Amygdala (tissue), 56 donors: ENCODE measurements around the gene RALGPS1.

ENCODE experiments used
- DNase-seq, 56 donors: peaks; one replicate each; lab custom pipeline; 2025; lab: John Stamatoyannopoulos, UW

Gene RALGPS1

DNA sequence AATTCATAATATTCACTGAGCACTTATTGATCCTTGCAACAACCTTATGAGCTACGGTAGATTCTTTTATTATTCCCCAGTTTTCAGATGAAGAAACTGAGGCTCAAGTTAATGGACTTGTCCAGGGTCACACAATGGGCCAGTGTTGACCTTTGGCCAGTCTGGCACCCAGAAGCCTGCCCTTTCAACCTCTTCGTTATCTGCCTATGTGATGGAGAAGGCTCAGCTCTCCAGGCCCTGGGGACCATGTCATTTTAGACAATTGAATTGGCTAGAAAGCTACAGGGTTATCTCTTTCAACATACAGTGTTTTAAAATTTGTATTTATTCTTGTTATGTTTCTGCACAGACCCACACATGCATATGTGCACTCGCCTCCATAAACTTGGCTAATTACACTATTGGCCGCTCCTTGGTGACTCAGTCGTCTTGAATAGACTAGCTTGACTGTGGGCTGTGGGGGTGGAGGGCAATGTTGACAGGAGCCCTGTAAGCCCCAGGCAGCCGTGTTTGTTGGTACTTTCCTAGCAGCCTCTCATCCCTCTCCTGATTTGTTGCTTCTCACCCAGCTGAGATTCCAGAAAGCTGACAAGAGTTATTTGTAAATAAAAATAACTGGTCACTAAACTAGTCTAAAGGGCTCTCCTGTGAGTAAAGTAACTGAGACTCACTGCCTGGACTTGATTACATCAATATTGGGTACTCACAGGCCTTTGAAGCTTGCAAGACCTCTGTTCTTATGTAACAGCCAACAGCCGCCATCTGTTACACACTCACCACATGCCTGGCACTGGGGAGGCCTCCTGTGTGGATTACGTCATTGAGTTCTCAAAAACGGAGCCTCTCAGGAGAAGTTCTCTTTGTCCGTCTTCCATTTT lies 216.3 kb downstream of the RALGPS1 start:
- peak in 43 of 56 donors; percentile 14 to 77 (median 46) for DNase-seq

DNA sequence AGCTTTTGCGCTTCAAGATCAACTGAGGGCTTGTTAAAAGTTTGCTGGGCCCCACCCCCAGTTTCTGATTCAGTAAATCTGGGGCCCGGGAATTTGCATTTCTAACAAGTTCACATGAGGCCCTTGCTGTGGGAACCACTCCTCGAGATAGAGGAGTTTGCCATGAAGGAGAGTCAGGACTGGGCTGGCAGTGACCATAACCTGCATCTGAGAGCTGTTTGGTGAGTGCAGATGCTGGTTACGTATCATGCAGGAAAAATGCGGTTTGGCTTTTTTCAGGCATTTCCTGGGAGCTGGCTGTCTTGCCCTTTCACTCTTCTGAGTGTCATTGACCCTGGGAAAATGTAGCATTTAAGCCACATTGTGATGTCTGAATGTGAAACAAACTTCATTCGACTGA lies 217.3 kb downstream of the RALGPS1 start:
- no peak for DNase-seq

DNA sequence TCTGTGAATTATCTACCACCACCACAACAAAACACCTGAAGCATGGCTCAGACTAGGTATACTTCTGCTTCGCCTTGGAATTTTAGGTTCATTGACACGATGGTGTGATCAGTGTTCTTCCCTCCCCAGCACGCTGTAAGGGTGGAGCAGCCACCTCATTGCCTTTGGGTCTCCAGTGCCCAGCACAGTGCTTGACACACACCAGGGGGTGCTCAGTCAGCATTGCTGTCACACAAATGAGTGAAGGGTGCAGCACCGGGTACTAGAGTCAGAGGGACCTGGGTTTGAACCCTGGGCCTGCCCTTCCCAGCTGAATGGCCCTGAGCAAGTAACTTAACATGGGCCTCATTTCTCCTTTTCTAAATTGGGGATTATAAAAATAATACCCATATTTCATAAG lies 217.8 kb downstream of the RALGPS1 start:
- DNase-seq = no peak

DNA sequence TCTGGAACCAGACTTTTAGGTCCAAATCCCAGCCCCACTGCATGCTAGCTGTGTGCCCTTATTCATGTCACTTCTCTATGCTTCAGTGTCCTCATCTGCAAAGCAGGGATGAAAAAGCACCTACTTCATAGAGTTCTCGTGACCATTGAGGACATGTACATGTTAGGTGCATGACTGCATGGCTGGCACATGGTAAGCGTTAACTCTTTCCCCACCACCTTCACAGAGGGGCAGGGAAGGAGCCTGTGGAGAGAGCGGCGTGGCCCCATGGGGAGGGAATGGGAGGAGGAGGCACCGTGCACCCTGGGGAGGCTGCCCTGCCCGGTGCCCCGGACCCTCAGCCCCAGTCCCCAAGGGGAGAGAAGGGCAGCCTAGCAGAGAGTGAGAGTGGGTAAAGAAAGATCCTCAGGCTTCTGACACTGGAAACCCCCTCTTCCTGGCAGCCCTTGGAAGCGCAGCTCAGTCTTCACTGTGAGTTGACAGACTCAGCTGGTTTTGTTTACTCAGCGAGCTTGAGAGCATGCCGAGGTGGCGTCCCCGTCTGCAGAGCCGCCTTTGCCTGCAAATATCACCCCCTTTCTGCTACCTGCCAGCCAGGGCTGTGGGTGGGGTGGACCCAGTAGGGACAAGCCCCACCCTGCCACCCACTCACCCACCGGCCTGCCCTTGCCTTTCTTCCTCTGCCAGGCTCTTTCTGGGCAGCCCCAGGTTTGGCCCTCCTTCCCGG lies 218.5 kb downstream of the RALGPS1 start:
- DNase-seq = peak in 16 of 56 donors; percentile 33 to 64 (median 52)

DNA sequence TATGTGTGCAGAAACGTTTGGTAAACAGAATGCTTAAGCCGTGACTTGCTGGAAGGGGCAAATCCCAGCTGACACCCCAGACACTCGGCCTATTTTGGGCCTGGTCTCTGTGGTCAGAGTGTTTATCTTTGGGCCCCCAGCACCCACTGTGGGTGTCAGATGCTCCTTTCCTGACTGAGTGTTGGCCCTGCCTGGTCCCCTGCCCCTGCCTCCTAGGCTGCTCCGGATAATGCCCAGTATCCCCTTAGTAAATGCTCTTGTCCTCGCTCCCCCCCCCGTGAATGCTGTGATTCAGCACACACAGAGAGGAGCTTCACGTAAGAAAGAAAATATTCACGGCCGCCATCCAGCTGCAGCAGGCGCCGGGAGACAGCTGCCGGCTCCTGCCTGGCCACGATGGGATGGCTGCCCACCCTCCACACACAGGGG lies 219.2 kb downstream of the RALGPS1 start:
- peak in 52 of 56 donors; percentile 23 to 90 (median 72) for DNase-seq

DNA sequence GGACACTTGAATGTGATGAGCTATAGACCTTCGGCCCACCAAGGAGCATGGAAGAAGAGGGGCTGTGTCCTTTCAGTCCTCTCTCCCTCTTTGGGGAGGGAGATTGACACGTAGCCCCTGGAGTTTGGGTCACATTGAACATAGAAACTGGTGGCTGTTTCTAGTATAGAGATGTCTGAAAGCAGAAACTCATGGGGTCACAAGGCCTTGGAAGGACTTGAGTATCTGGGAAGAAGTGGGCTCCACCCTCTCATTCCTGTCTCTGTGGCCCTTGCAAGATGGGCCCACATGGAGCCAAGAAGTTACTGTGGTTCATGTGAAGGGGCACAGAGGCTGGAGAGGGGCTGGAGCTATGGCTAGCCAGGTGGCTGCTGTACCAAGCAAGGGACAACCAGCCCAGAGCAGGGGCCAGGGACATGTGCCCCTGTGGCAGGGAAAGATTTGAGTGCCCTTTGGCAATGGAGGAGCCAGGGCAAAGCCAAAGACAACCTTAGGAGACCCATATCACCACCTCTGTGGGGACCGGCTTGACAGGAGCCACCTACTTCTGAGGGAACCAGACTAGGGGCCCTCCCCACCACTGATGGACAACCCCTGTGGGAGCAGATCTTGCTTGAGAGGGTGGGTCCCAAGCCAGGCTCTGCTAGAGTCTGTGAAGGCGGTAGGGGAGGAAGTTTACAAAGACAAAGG lies 220.6 kb downstream of the RALGPS1 start:
- no peak for DNase-seq

DNA sequence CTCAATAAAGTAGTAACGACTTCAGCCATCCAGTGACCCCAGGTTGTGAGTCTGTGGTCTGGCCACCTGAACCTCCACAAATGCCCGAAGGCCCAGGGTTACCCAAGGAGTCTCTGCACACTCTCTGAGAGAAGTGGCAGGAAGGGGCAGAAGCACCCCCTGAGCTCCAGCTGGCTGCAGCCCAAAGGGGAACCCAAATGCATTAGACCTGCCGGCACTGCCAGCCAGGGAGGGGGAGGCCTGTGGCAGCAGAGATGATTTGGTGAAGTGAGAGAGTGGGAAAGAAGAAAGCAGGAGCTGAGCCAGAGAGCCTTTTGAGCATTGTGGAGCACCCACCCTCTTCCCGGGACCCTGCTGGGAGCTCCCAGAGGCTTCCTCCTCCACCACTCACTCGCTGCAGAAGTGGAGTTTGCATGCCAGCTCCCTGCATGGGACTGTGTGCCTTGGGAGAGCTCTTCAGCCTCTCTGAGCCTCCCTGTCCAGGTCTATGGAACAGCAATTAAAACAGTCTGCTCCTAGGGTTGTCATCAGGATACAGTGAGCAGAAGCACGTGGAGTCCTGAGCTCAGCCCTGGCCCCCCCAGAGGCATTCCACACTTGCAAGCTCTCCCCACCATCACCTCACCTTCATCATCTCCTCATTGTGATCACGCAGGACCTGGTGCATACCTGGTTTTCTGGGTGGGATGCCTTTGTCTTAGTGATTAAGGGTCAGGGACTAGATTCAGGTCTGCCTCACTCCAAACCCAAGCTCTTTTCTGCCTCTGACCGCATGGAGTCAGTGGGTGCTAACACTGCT lies 221.7 kb downstream of the RALGPS1 start:
- DNase-seq = no peak

DNA sequence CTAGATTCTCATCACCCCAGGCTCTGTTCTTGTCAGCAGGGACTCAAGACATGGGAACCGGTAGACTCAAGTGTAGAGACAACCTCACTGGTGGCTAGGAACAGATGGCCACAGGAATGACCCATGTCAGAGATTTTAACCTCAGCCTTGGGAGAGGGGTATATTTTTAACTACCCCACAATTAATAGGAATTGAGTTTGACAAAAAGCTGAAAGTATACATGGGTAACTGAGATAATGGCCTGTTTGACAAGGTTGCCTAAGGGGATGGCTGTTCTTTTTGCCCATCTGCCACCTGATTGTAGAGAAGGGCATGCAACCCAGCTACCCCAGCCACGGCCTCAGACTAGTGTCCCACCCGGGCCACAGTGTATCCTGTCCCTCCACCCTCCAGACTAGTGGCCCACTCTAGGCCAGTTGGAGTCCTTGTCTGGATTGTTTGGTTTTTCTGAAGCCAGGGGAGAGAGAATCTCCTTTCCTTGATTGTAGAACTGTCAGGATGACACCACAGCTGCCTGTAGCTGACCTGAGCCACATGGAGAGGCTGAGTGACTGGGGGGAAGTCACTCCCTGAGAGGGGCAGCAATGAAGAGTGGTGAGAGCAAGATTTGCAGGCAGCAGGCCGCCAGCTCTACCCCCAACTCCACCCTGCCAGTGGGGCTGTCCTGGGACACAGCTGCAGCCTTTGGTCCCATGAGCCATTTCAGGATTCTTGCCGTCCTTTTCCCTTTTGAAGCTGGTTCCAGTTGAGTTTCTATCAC lies 222.5 kb downstream of the RALGPS1 start:
- DNase-seq = no peak

DNA sequence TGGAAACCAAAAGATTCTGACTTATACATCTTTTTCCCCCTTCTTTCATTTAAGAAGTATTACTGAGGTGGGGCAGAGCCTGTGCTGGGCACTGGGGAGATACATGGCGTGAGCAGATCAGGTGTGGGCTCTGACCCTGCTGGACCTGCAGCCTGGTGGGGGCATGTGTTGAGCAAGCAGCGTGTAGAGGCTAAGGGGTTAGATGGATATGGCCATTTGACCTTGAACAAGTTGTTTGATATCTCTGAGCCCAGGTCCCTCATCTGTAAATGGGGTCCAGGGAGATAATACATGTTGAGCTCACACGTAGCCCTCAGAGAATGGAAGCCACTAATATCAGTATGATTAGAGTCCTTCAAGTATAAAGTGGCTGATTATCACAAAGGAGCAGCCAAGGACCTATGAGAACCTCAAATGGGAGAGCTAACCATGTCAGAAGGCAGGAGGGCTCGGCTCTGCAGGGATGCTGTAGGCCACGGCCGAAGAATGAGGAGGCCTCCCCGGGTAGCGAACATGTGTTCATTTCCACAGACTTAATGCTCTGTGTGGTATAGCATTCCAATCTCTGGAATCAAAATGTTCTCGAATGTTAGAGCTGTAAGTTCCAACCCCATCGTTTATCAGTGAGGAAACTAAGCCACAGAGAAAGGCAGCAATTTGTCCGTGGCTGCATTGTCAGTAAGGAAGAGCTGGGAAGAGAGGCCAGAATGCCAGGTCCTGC lies 223.2 kb downstream of the RALGPS1 start:
- no peak for DNase-seq

DNA sequence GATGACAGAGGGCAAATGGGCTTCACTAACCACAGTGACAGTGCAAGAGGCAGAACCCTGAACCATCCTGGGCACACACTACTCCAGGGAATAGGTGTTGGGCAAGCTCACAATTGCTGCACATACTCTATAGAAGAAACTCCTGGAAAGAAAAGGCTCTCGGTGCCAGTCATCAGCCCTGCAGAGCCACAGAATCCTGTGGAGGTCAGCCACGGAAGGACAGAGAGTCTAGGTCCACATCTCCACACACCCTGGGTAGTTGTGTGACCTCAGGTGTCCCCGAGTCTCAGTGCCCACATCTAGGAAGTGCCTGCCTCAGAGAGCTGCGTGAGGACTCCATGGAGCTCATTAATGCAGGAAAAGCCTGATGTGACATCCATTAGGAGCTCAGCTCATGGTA lies 223.9 kb downstream of the RALGPS1 start:
- DNase-seq = no peak

DNA sequence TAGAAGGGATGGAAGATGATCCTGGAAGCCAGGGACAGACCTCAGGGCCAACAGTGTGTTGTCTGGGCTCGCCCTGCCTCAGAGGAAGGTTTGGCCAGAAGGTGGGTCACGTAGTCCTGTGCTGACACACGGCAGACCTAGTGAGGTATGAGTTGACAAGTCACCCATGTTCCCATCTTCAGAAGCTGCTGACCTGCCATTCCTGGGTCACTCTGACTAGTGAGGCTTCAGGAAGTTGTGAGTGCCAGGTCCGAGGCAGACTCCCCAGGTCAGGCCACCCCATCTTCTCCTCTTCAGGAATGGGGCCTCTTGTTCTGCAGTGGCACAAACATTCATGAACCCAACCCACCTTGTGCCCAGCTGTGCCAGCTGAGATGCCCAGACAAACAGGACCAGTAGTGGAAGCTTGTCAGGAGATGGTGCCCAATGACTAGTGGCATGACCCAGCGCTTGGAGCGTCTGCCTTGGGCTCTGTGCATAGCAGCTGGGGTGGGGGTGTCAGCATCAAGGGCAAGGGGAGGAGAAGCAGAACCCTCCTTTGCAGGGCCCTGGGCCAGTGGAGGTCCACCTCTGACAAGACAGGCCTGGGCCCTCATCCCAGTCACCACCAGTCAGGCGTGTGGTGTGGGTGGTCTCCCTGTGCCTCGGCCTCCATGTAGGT lies 224.6 kb downstream of the RALGPS1 start:
- no peak for DNase-seq

DNA sequence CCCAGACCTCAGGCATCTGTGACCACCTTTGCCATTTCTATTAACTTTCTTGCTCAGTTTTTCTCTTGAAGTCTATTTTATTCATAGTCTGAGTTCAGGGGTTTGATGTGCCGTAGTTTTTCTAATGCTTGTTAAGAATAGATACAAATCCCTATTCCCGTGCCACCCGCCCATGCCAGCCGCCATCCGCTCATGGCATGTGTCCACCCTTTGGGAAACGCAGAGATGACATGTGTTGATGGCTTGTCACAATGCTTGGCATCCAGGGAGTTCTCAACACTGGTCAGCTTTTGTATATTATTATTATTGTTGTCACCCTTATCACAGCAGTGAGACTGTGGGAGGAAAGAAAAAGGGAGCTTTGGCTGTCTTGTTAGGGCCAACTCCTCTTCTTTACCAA lies 225.2 kb downstream of the RALGPS1 start:
- DNase-seq = no peak

DNA sequence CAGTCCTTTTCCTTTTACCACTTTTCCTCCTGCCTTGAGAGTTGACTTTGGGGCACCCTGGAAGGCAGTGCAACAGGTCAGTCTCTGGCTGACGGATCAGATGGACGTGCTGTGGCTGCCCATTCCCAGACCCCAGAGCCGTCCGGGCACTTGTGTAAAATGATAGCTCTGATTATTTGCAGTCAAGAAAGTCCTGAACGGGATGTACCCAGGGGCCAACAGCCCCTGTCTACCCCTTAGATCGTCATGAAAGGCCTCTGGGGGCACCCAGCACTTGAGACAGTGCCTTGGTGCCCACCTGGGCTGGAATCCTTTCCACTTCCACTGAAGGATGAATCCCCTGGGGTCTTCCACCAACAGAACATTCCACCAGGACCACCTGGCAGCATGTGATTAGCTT lies 225.6 kb downstream of the RALGPS1 start:
- DNase-seq = no peak

DNA sequence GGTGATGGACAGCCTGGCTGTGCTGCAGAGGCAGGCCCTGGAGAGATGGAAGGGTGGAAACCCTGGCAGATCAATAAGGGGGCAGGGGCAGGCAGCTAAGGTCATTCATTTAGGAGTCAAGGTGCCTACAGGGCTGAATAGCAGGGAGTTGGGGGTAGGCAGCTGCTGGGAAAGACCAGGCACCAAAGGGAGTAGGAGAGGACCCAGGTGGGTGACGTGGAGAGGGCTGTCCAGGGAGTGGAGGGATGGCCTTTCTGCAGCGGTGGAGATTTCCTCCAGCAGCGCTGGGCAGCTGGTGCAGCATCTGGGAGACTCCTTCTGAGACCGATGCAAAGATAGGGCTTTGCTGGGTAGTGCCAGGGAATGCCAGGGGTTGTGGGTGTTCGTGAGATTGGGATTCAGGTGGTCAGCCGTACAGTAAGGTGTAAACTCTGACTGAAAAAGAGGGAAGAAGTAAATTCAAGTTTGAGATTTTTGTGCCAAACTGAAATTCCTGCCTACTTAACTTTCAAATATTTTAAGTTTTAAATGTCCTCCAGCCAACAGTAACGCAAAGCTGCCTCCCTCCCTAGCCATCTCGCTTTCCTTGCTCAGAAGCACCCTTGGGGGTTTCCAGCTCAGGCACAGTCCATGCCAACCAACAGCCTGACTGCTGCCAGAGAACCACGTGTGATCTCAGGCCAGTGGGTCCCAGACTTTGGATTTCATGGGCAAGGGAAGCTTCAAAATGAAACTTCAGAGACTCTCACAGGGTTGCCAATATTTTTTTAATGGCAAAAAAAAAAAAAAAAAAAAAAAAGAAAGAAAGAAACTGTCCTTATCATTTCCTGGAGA lies 226.5 kb downstream of the RALGPS1 start:
- peak in 3 of 56 donors; percentile 26 to 35 (median 30) for DNase-seq

DNA sequence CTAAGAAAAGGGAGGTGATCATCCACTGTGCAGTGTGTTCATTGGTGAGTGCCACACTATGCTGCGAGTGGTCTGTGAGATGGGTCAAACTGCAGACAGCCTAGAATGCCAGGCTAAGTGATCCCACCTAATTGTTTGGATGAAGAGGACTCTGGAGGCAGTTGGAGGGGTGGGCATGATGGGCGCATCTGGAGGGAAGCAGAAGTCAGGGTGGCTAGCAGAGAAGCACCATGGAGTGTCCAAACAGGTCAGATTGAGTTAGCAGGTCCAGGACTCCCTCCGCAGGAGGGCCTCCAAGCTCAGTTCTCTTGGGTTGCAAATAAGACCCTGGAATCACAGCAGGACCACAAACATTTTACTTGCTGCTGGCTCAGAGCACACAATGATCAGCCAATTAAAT lies 227.7 kb downstream of the RALGPS1 start:
- no peak for DNase-seq

DNA sequence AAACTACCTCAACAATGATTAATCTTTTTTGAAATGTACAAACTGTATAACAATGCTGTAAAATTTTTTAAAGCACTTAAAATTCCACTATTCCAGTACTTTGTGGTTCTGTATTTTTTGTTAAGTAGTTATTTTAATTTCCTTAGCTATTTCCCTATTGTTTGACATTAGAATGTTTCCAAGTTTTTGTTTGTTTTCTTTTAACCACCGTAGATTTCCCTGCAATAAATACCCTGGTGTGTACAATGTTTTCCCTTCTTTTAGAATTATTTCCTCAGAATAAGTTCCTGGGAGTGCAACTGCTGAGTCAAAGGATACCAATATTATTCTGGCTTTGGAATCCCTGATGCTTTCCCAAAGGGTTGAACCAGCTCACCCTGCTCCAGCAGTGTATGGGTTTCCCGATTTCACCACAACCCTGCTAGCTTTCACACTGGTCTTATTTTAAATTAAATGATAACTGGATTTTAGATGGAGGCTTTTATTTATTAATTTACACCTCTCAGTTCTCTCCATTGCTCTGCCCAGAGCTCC lies 228.4 kb downstream of the RALGPS1 start:
- no peak for DNase-seq

DNA sequence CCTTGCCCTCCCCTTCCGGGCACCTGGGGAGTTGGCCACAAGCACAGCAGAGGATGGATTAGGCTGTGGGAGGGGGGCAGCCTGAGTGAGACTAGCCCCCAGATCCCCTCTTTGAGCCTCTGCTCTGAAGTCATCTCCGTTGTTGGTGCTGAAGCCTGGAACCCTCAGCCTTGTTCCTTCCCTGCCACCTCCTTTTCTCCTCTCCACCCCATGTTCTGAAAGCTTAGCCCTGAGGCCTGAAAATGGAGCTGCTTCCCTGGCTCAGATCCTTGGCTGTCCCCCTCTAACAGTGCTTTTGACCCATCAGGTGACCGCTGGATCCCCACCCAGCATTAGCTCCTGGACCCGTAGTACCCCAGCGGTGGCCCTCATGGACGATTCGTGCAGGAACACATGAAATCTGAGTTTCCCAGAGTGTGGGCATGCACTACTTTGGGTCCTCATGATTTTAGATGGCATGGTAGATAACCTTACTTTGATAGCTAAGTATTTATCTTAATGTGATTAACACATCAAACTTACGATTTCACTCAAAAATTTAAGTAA lies 229.4 kb downstream of the RALGPS1 start:
- DNase-seq = no peak
